NCI-H526 treated with DMSO at 0.1 percent for 48 hours (cell line): Measurements from ENCODE around the gene DRD2.
A peak's percentile ranks its signal among the peaks of the same experiment; 100 is the strongest.

ENCODE experiments used
- DNase-seq: peaks from one replicate; lab custom pipeline; 2025; lab: John Stamatoyannopoulos, UW

DRD2 gene

GRCh38 chr11:113484223-113484622 is 9.0 kb upstream of the DRD2 start:
- DNase-seq = no peak

GRCh38 chr11:113481672-113482071 is 6.5 kb upstream of the DRD2 start:
- DNase-seq = no peak

- DNase-seq = no peak
Observed at GRCh38 chr11:113481226-113481625, 6.0 kb upstream of the DRD2 start.

- DNase-seq = peak; percentile 75
Observed at GRCh38 chr11:113477321-113477720, 2.1 kb upstream of the DRD2 start.

- DNase-seq = no peak
Observed at GRCh38 chr11:113476553-113476952, 1.4 kb upstream of the DRD2 start.

- DNase-seq = peak; percentile 53
Observed at GRCh38 chr11:113474362-113475159, 637 bp downstream of the DRD2 start.

- no peak for DNase-seq
Observed at GRCh38 chr11:113473983-113474361, 1.2 kb downstream of the DRD2 start.

- DNase-seq = no peak
Observed at GRCh38 chr11:113472471-113472870, 2.7 kb downstream of the DRD2 start.

GRCh38 chr11:113470233-113470632 is 5.0 kb downstream of the DRD2 start:
- DNase-seq = no peak

- DNase-seq = no peak
Observed at GRCh38 chr11:113468726-113469345, 6.4 kb downstream of the DRD2 start.

- no peak for DNase-seq
Observed at GRCh38 chr11:113467545-113467944, 7.7 kb downstream of the DRD2 start.

GRCh38 chr11:113465786-113466185 is 9.4 kb downstream of the DRD2 start:
- no peak for DNase-seq

GRCh38 chr11:113464416-113464815 is 10.8 kb downstream of the DRD2 start:
- no peak for DNase-seq

- DNase-seq = no peak
Observed at GRCh38 chr11:113462830-113463229, 12.4 kb downstream of the DRD2 start.

- no peak for DNase-seq
Observed at GRCh38 chr11:113461639-113462038, 13.6 kb downstream of the DRD2 start.

GRCh38 chr11:113460469-113460868 is 14.7 kb downstream of the DRD2 start:
- no peak for DNase-seq

- no peak for DNase-seq
Observed at GRCh38 chr11:113458189-113458588, 17.0 kb downstream of the DRD2 start.

- DNase-seq = peak; percentile 27
Observed at GRCh38 chr11:113457784-113458183, 17.4 kb downstream of the DRD2 start.

GRCh38 chr11:113454455-113454854 is 20.7 kb downstream of the DRD2 start:
- no peak for DNase-seq

GRCh38 chr11:113449743-113450142 is 25.5 kb downstream of the DRD2 start:
- no peak for DNase-seq

- DNase-seq = no peak
Observed at GRCh38 chr11:113448316-113448677, 26.9 kb downstream of the DRD2 start.

GRCh38 chr11:113447621-113448315 is 27.4 kb downstream of the DRD2 start:
- no peak for DNase-seq

- DNase-seq = peak; percentile 98
Observed at GRCh38 chr11:113446938-113447337, 28.3 kb downstream of the DRD2 start.
